HL-60/S4 treated with retinoic acid at 250 ng/mL for 4 days and 3 days (cell line): ENCODE measurements around the gene EPB41L5.
"Not testable (repeated sequence)": the region's sequence is repeated elsewhere in the genome, so short reads cannot be mapped to it uniquely, and the experiment has no call there.

Experiments
- in situ Hi-C: fragments of 300-500 bp; cut with MboI; formaldehyde crosslinking; loops from 2 replicates; pipeline ENCODE4 v1.7.0; 2022; ENCODE audit warnings: low sequenced_read_pairs

The EPB41L5 gene

GRCh38 chr2:120094795-120095194 is 81.9 kb downstream of the EPB41L5 start:
- in situ Hi-C loops = no loop called here

- in situ Hi-C loops = no loop called here
These were observed 87.8 kb downstream of the EPB41L5 start for GRCh38 chr2:120100627-120101026.

GRCh38 chr2:120103723-120104467 is 91.0 kb downstream of the EPB41L5 start:
- in situ Hi-C loops = no loop called here

- in situ Hi-C loops = no loop called here
These were observed 91.9 kb downstream of the EPB41L5 start for GRCh38 chr2:120104772-120105171.

- in situ Hi-C loops = no loop called here
These were observed 92.5 kb downstream of the EPB41L5 start for GRCh38 chr2:120105360-120105759.

GRCh38 chr2:120108049-120108448 is 95.2 kb downstream of the EPB41L5 start:
- in situ Hi-C loops = no loop called here

GRCh38 chr2:120108749-120109148 is 95.9 kb downstream of the EPB41L5 start:
- in situ Hi-C loops = no loop called here

- in situ Hi-C loops = no loop called here
These were observed 96.5 kb downstream of the EPB41L5 start for GRCh38 chr2:120109186-120110061.

- in situ Hi-C loops = no loop called here
These were observed 97.1 kb downstream of the EPB41L5 start for GRCh38 chr2:120110062-120110362.

GRCh38 chr2:120110507-120110906 is 97.6 kb downstream of the EPB41L5 start:
- in situ Hi-C loops = no loop called here

- in situ Hi-C loops = no loop called here
These were observed 98.3 kb downstream of the EPB41L5 start for GRCh38 chr2:120111193-120111592.

GRCh38 chr2:120118018-120118417 is 105.1 kb downstream of the EPB41L5 start:
- in situ Hi-C loops = no loop called here

GRCh38 chr2:120118471-120118870 is 105.6 kb downstream of the EPB41L5 start:
- in situ Hi-C loops = no loop called here

- in situ Hi-C loops = not testable (repeated sequence)
These were observed 108.5 kb downstream of the EPB41L5 start for GRCh38 chr2:120121337-120121736.

GRCh38 chr2:120123090-120123489 is 110.2 kb downstream of the EPB41L5 start:
- in situ Hi-C loops = no loop called here

GRCh38 chr2:120125195-120125594 is 112.3 kb downstream of the EPB41L5 start:
- in situ Hi-C loops = no loop called here

GRCh38 chr2:120128216-120128615 is 115.3 kb downstream of the EPB41L5 start:
- in situ Hi-C loops = no loop called here

GRCh38 chr2:120132190-120132589 is 119.3 kb downstream of the EPB41L5 start:
- in situ Hi-C loops = no loop called here

GRCh38 chr2:120132691-120133090 is 119.8 kb downstream of the EPB41L5 start:
- in situ Hi-C loops = no loop called here

- in situ Hi-C loops = no loop called here
These were observed 120.8 kb downstream of the EPB41L5 start for GRCh38 chr2:120133572-120134244.

GRCh38 chr2:120134263-120134662 is 121.4 kb downstream of the EPB41L5 start:
- in situ Hi-C loops = no loop called here

GRCh38 chr2:120135013-120135412 is 122.1 kb downstream of the EPB41L5 start:
- in situ Hi-C loops = not testable (repeated sequence)
